GM23338 (cell line): ENCODE data around the gene RIPK1. TPM values are rescaled to one million over a fixed set of nuclear protein-coding genes. Genes with fewer than 3 reads are reported as not detected.
A peak's percentile ranks its signal among the peaks of the same experiment; 100 is the strongest.

Experiments
- ATAC-seq: fragments of 200-7000 bp; cut with Tn5 transposase; 3 replicates; pipeline ENCODE4 v1.9.1; 2020
- DNase-seq: peaks from one replicate; pipeline ENCODE4 v3.0.0-alpha.2; 2015; ENCODE audit warnings: low spot score
- H2AFZ ChIP-seq: fragments of 200-600 bp; sonication (generic); 2 replicates; pipeline ENCODE4 v1.8.0; 2016; ENCODE audit warnings: antibody characterized with exemption, mild to moderate bottlenecking, moderate library complexity
- H3F3A ChIP-seq: fragments of 200-600 bp; sonication (generic); replicated peaks from 2 replicates; pipeline ENCODE4 v1.8.0; 2017; ENCODE audit warnings: antibody characterized with exemption, mixed run types, low read depth
- H3K27ac ChIP-seq: fragments of 200-600 bp; sonication (generic); 2 replicates; pipeline ENCODE4 v1.6.1; 2016; ENCODE audit warnings: low read depth
- H3K27me3 ChIP-seq: fragments of 200-600 bp; sonication (generic); 2 replicates; pipeline ENCODE4 v1.8.0; 2016; ENCODE audit warnings: mild to moderate bottlenecking, mixed run types, moderate library complexity; ENCODE audit not compliant: insufficient read depth
- H3K36me3 ChIP-seq: fragments of 200-600 bp; sonication (generic); 2 replicates; pipeline ENCODE4 v1.8.0; 2016; ENCODE audit warnings: mild to moderate bottlenecking; ENCODE audit not compliant: insufficient read depth
- H3K4me1 ChIP-seq: fragments of 200-600 bp; sonication (generic); 2 replicates; pipeline ENCODE4 v1.8.0; 2016; ENCODE audit warnings: mild to moderate bottlenecking, moderate library complexity; ENCODE audit not compliant: insufficient read depth
- H3K4me2 ChIP-seq: fragments of 200-600 bp; sonication (generic); 2 replicates; pipeline ENCODE4 v1.7.1; 2017; ENCODE audit warnings: mixed run types
- H3K4me3 ChIP-seq: fragments of 200-600 bp; sonication (generic); 2 replicates; pipeline ENCODE4 v1.6.1; 2016; ENCODE audit warnings: mixed run types
- H3K79me2 ChIP-seq: fragments of 200-600 bp; sonication (generic); replicated peaks from 2 replicates; pipeline ENCODE4 v1.8.0; 2017; ENCODE audit warnings: mild to moderate bottlenecking; ENCODE audit not compliant: insufficient read depth
- H3K9me2 ChIP-seq: fragments of 200-600 bp; sonication (generic); 2 replicates; pipeline ENCODE4 v1.8.0; 2017; ENCODE audit not compliant: insufficient read depth
- H4K20me1 ChIP-seq: fragments of 200-600 bp; sonication (generic); replicated peaks from 2 replicates; pipeline ENCODE4 v1.8.0; 2017; ENCODE audit warnings: mild to moderate bottlenecking; ENCODE audit not compliant: insufficient read depth
- H3K27ac Mint-ChIP-seq: 2 replicates; pipeline ENCODE4 v1.8.0; 2020; ENCODE audit warnings: inconsistent platforms, mild to moderate bottlenecking, moderate library complexity, mixed read lengths
- H3K27me3 Mint-ChIP-seq: 3 replicates; pipeline ENCODE4 v1.8.0; 2022; ENCODE audit warnings: low read depth, mild to moderate bottlenecking, moderate library complexity, mixed read lengths, inconsistent platforms; ENCODE audit not compliant: insufficient read depth, poor library complexity
- H3K36me3 Mint-ChIP-seq: 3 replicates; pipeline ENCODE4 v1.8.0; 2021; ENCODE audit warnings: low read depth, mild to moderate bottlenecking, inconsistent platforms, moderate library complexity, mixed read lengths
- H3K4me1 Mint-ChIP-seq: 3 replicates; pipeline ENCODE4 v1.8.0; 2020; ENCODE audit warnings: mild to moderate bottlenecking, inconsistent platforms, mixed read lengths
- H3K4me3 Mint-ChIP-seq: 3 replicates; pipeline ENCODE4 v1.8.0; 2021; ENCODE audit warnings: moderate library complexity, mild to moderate bottlenecking, inconsistent platforms, mixed read lengths
- H3K9me3 Mint-ChIP-seq: 3 replicates; pipeline ENCODE4 v1.8.0; 2020; ENCODE audit warnings: moderate library complexity, mild to moderate bottlenecking, inconsistent platforms, mixed read lengths
- CREB1 ChIP-seq: fragments of 250-450 bp; sonication (Bioruptor Pico); IDR thresholded peaks from 2 replicates; pipeline ENCODE4 v1.5.0; 2020; ENCODE audit warnings: low read depth, mild to moderate bottlenecking, moderate library complexity
- STAT1 ChIP-seq: IDR thresholded peaks from one replicate; pipeline ENCODE4 v1.6.1; 2016; ENCODE audit warnings: antibody characterized with exemption; ENCODE audit not compliant: unreplicated experiment
- ZNF114 ChIP-seq: fragments of 250-450 bp; sonication (Bioruptor Pico); IDR thresholded peaks from 2 replicates; pipeline ENCODE4 v1.5.0; 2020; ENCODE audit warnings: mild to moderate bottlenecking, moderate library complexity
- polyA plus RNA-seq: library from polyadenylated mRNA; unstranded; fragments of >200 nt; fragmentation: Nextera tagmentation; extraction: Ambion mirVana; gene quantifications from 2 replicates; pipeline ENCODE4 v1.2.1, GENCODE V29; 2016
- total RNA-seq: library from RNA; depleted of rRNA; stranded (reverse); fragments of >200 nt; shearing (Covaris generic); gene quantifications from 2 replicates; pipeline ENCODE4 v1.2.3, GENCODE V29; 2014
- TF ChIP-seq, protein P1 (sequence below): fragments of 250-450 bp; sonication (Bioruptor Pico); IDR thresholded peaks from 2 replicates; pipeline ENCODE4 v1.5.0; 2020; ENCODE audit warnings: mild to moderate bottlenecking, moderate library complexity
- TF ChIP-seq, protein P2 (sequence below), 2 experiments: fragments of 200-600 bp in 1 of 2; sonication (generic) in 1 of 2; conservative IDR thresholded peaks; 2 replicates each; pipeline versions ENCODE4 v1.5.1 to v1.6.1; 2016 to 2017; ENCODE audit warnings: antibody characterized with exemption in 2 of 2, low read depth in 2 of 2, mild to moderate bottlenecking in 2 of 2, moderate library complexity in 1 of 2

RIPK1 gene
- total and polyA plus RNA-seq, 2 experiments from 2014 or later: 5.7 to 19.4 TPM

DNA sequence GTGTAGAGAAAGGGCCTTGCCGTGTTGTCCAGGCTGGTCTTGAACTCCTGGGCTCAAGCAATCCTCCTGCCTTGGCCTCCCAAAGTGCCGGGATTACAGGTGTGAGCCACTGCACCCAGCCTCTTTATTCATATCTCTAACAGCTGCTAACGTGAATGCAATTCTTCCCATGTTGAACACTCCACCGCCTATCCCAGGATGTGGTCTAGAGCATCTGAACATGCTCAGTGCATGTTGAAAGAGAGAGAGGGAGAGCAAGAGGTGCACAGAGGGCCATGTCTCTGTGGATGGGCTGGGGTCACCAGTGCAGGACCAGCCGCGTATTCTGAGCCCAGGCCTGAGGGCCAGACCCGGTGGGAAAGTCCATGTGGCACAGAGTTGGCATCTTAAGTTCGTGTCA is 76.3 kb downstream of the RIPK1 start (continued):
- TF ChIP-seq, protein P1, sequence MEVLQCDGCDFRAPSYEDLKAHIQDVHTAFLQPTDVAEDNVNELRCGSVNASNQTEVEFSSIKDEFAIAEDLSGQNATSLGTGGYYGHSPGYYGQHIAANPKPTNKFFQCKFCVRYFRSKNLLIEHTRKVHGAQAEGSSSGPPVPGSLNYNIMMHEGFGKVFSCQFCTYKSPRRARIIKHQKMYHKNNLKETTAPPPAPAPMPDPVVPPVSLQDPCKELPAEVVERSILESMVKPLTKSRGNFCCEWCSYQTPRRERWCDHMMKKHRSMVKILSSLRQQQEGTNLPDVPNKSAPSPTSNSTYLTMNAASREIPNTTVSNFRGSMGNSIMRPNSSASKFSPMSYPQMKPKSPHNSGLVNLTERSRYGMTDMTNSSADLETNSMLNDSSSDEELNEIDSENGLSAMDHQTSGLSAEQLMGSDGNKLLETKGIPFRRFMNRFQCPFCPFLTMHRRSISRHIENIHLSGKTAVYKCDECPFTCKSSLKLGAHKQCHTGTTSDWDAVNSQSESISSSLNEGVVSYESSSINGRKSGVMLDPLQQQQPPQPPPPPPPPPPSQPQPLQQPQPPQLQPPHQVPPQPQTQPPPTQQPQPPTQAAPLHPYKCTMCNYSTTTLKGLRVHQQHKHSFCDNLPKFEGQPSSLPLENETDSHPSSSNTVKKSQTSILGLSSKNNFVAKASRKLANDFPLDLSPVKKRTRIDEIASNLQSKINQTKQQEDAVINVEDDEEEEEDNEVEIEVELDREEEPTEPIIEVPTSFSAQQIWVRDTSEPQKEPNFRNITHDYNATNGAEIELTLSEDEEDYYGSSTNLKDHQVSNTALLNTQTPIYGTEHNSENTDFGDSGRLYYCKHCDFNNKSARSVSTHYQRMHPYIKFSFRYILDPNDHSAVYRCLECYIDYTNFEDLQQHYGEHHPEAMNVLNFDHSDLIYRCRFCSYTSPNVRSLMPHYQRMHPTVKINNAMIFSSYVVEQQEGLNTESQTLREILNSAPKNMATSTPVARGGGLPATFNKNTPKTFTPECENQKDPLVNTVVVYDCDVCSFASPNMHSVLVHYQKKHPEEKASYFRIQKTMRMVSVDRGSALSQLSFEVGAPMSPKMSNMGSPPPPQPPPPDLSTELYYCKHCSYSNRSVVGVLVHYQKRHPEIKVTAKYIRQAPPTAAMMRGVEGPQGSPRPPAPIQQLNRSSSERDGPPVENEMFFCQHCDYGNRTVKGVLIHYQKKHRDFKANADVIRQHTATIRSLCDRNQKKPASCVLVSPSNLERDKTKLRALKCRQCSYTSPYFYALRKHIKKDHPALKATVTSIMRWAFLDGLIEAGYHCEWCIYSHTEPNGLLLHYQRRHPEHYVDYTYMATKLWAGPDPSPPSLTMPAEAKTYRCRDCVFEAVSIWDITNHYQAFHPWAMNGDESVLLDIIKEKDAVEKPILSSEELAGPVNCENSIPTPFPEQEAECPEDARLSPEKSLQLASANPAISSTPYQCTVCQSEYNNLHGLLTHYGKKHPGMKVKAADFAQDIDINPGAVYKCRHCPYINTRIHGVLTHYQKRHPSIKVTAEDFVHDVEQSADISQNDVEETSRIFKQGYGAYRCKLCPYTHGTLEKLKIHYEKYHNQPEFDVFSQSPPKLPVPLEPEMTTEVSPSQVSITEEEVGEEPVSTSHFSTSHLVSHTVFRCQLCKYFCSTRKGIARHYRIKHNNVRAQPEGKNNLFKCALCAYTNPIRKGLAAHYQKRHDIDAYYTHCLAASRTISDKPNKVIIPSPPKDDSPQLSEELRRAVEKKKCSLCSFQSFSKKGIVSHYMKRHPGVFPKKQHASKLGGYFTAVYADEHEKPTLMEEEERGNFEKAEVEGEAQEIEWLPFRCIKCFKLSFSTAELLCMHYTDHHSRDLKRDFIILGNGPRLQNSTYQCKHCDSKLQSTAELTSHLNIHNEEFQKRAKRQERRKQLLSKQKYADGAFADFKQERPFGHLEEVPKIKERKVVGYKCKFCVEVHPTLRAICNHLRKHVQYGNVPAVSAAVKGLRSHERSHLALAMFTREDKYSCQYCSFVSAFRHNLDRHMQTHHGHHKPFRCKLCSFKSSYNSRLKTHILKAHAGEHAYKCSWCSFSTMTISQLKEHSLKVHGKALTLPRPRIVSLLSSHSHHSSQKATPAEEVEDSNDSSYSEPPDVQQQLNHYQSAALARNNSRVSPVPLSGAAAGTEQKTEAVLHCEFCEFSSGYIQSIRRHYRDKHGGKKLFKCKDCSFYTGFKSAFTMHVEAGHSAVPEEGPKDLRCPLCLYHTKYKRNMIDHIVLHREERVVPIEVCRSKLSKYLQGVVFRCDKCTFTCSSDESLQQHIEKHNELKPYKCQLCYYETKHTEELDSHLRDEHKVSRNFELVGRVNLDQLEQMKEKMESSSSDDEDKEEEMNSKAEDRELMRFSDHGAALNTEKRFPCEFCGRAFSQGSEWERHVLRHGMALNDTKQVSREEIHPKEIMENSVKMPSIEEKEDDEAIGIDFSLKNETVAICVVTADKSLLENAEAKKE (CRISPR knock-in tag): no peak

DNA sequence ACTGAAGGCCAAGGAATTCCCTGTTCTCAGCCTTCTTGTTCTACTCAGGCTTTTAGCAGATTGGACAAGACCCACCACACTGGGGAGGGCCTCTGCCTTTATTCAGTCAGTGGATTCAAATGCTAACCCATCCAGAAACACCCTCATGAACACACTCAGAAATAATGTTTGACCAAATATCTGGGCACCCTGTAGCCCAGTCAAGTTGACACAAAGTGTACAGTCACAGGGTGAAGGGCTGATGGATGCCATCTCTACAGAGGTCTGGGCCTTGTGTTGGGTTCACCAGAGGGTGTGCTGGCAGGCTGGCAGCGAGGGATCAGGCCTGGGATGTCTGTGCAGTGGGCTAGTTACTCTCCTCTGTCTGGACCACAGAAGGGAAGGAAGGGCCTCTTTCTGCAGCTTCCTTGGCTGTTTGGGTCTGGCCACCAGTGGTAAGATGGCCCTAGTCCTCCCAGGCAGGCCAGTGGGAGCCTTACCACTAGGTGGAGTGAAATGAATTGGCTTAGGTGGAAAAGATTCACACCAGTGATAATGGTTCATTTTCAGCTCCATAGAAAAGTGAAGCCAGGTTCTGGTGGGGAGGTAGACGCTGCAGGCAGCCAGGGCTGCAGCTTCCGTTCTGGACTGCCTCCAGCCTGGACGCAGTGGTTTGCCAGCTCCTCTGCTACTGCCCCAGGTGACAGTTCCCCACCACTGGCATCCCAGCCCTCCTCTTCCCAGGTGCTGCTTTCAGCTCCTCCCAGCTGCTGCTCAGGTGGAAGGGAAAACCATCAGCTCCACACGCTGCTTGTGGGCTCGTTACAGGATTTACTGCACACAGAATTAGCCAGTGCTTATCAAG is 79.8 kb downstream of the RIPK1 start:
- no peak overlapping the region for H3K4me3 Mint-ChIP-seq
- Histone ChIP-seq H3K27me3 (no peaks in the 10 kb centered on the region), H3K36me3 (peaks cover 9% of the 10 kb centered on the region), H3K4me2 (no peak overlapping the region), H3K79me2 (no peaks in the 10 kb centered on the region; the same call in 1 of the 2 replicates), H4K20me1 (no peaks in the 10 kb centered on the region), H3K9me2 (no peaks in the 10 kb centered on the region), H3K27ac (no peak overlapping the region), H2AFZ (no peak overlapping the region), H3F3A (peaks cover 26% of the 10 kb centered on the region; the same call in 1 of the 2 replicates), H3K4me3 (no peak overlapping the region), H3K4me1 (peaks cover 9% of the 10 kb centered on the region)
- ATAC-seq (peak; percentile 43), DNase-seq (no peak)
- H3K27me3 Mint-ChIP-seq: peaks cover 13% of the 10 kb centered on the region
- peaks cover 9% of the 10 kb centered on the region for H3K9me3 Mint-ChIP-seq
- peaks cover 71% of the 10 kb centered on the region for H3K36me3 Mint-ChIP-seq
- no peak overlapping the region for H3K27ac Mint-ChIP-seq
- peaks cover 19% of the 10 kb centered on the region for H3K4me1 Mint-ChIP-seq
- TF ChIP-seq CREB1 (CRISPR knock-in tag): no peak
- no peak for TF ChIP-seq ZNF114 (CRISPR knock-in tag)
- TF ChIP-seq, protein P2, sequence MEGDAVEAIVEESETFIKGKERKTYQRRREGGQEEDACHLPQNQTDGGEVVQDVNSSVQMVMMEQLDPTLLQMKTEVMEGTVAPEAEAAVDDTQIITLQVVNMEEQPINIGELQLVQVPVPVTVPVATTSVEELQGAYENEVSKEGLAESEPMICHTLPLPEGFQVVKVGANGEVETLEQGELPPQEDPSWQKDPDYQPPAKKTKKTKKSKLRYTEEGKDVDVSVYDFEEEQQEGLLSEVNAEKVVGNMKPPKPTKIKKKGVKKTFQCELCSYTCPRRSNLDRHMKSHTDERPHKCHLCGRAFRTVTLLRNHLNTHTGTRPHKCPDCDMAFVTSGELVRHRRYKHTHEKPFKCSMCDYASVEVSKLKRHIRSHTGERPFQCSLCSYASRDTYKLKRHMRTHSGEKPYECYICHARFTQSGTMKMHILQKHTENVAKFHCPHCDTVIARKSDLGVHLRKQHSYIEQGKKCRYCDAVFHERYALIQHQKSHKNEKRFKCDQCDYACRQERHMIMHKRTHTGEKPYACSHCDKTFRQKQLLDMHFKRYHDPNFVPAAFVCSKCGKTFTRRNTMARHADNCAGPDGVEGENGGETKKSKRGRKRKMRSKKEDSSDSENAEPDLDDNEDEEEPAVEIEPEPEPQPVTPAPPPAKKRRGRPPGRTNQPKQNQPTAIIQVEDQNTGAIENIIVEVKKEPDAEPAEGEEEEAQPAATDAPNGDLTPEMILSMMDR (conservative IDR thresholded peaks at IDR 0.05; ENCODE audit: low read depth in 2 of 2): peak in 1 of 2 experiments; percentile 51; a peak in 2 of 4 replicates
- TF ChIP-seq, protein P1 (CRISPR knock-in tag): no peak
- no peak for TF ChIP-seq STAT1
